ENCODE measurements around the gene TBC1D16.
A peak's percentile ranks its signal among the peaks of the same experiment; 100 is the strongest.

Gene TBC1D16

DNA sequence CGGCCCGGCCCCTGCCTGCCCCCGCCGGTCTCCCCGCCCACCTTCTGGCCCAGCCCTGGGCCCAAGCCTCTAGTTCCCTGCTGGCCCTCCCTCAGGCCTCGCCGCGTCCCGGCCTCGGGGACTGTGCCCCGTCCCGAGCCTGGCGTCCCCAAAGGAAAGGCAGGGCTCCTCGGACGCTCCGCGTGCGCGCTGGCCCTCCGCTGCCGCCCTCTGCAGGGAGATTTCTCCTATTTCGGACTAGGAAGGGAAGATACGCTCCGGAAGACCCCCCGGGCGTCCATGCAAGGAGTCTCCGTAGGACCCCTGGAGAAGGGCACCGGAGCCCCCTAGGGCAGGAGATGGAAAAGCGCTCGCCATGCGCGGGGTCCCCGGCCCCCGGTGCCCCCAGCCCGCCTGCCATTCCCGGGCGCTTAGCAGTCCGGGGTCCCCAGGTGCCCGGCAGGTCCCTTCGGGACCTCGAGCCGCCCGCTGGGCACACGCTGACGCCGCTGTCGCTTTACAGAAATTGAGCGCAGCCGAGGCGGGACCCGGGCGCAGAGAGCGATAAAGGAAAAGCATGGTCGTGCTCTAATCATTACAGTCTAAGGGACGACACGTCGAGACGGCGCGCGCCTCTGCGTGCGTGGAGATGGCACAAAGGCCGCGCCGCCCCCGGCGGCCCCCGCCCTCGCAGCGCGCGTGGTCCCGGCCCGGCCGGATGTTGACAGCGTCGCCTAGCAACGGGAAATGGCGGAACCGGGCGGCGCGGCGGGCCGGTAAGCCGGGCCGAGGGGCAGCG lies 454 bp upstream of the TBC1D16 start, which contains the start of gene CCDC40:
TSS of gene CCDC40 (plus strand) at position 706 of the 778 bp plus-strand sequence. CDS start at position 727, 21 bp downstream.
- H3K9me3 ChIP-seq (ENCODE audit: control insufficient read depth, insufficient read depth, low read length): no peaks in the 10 kb centered on the region
- no peaks in the 10 kb centered on the region for H3K4me1 ChIP-seq (ENCODE audit: insufficient read depth, low read length)
- peak within 1 kb of the TSS; percentile 98 for H3K9ac ChIP-seq (ENCODE audit: low read depth, low read length)
- no peaks in the 10 kb centered on the region for H3K36me3 ChIP-seq (ENCODE audit: insufficient read depth, low read length)

GRCh38 chr17:80034791-80035686 lies 633 bp downstream of the TBC1D16 start:
- no peaks in the 10 kb centered on the region for H3K36me3 ChIP-seq (ENCODE audit: insufficient read depth, low read length)
- H3K4me1 ChIP-seq (ENCODE audit: insufficient read depth, low read length): no peaks in the 10 kb centered on the region
- H3K9ac ChIP-seq (ENCODE audit: low read depth, low read length): peak overlapping the region; percentile 90
- H3K9me3 ChIP-seq (ENCODE audit: control insufficient read depth, insufficient read depth, low read length): no peaks in the 10 kb centered on the region

DNA sequence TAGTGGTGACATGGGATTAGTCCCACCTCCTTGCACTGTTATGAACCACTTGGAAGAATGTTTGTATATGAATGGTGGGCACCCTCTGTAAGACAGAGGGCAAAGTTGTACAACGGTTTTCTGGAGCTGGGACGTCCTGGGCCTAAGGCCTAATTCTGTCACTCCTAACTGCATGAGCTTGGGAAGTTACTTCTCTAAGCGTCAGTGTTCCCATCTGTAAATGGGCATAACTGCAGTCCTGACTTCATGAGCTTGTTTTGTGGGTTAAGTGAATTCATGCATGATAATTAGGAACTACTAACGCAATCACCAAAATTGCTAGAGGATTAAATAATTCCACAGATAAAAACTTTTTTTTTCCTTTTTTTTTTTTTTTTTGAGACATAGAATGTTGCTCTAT lies 1.8 kb downstream of the TBC1D16 start:
- H3K9me3 ChIP-seq (ENCODE audit: control insufficient read depth, insufficient read depth, low read length): no peaks in the 10 kb centered on the region
- no peaks in the 10 kb centered on the region for H3K36me3 ChIP-seq (ENCODE audit: insufficient read depth, low read length)
- no peaks in the 10 kb centered on the region for H3K4me1 ChIP-seq (ENCODE audit: insufficient read depth, low read length)
- no peak overlapping the region for H3K9ac ChIP-seq (ENCODE audit: low read depth, low read length)

DNA sequence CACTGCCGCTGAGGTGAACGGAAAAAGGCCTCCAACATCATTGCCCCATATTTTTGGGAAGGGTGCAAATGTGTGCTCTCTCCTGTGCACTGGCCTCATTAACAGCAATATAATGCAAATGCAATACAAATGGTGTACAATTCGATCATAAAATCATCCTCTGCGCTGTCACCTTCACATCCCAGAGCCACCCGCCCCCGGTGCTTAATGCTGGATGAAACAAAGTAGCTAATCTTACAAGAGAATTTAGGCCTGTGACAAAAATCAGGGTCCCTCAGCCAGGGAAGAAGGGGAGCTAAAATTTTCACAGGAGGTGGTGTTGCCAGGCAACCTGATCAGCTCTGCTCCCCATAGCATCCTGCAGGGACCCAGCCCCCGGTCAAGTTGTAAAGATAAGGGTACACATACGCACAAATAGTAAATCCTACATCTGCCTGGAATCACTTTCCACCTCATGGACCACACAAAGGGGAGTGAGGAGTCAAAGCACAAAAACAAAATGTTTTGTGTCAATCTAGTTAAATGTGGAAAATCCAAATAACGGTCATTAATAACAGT lies 3.0 kb downstream of the TBC1D16 start:
- Histone ChIP-seq H3K4me1 (ENCODE audit: insufficient read depth, low read length) (no peaks in the 10 kb centered on the region), H3K36me3 (ENCODE audit: insufficient read depth, low read length) (no peaks in the 10 kb centered on the region), H3K9ac (ENCODE audit: low read depth, low read length) (no peak overlapping the region), H3K9me3 (ENCODE audit: control insufficient read depth, insufficient read depth, low read length) (no peaks in the 10 kb centered on the region)

- H3K4me1 ChIP-seq (ENCODE audit: insufficient read depth, low read length): no peaks in the 10 kb centered on the region
Observed at GRCh38 chr17:80031691-80032430, 3.8 kb downstream of the TBC1D16 start.

DNA sequence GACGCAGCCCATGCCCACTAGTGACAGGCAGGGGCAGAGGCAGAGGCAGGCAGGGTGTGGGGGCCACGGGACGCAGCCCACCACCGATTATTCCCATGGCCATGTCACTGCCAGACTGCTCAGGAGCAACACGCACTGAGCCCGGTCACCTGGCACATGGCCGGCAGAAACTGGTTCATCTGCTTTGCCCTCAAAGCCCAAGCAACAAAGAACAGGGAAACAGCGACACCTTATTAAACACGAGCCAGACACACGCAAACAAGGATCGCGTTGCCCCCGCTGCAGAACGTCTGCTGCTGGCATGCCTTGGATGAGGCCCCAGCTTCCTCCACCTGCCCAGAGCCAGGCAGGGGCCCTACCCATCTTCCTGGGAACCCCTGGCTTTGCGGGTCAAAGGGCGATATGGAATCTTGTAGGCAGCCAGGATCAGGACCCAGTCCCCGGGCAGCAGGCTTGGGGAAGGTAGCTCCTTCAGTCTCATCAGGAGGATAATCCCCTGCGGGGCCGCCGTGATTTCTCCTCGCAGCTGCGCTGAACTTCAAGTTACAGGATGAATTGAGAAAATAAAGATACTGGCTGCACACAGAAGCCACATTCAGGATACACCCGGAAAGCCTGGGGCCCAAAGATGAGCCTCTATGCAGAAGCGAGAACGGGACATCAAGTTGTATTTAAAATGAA lies 4.8 kb downstream of the TBC1D16 start:
- H3K9me3 ChIP-seq (ENCODE audit: control insufficient read depth, insufficient read depth, low read length): no peaks in the 10 kb centered on the region
- H3K36me3 ChIP-seq (ENCODE audit: insufficient read depth, low read length): no peaks in the 10 kb centered on the region
- no peak overlapping the region for H3K9ac ChIP-seq (ENCODE audit: low read depth, low read length)
- H3K4me1 ChIP-seq (ENCODE audit: insufficient read depth, low read length): no peaks in the 10 kb centered on the region

More at GRCh38 chr17:80031691-80032430, 3.8 kb downstream of the TBC1D16 start:
- Histone ChIP-seq H3K9ac (ENCODE audit: low read depth, low read length) (no peak overlapping the region), H3K9me3 (ENCODE audit: control insufficient read depth, insufficient read depth, low read length) (no peaks in the 10 kb centered on the region), H3K36me3 (ENCODE audit: insufficient read depth, low read length) (no peaks in the 10 kb centered on the region)

DNA sequence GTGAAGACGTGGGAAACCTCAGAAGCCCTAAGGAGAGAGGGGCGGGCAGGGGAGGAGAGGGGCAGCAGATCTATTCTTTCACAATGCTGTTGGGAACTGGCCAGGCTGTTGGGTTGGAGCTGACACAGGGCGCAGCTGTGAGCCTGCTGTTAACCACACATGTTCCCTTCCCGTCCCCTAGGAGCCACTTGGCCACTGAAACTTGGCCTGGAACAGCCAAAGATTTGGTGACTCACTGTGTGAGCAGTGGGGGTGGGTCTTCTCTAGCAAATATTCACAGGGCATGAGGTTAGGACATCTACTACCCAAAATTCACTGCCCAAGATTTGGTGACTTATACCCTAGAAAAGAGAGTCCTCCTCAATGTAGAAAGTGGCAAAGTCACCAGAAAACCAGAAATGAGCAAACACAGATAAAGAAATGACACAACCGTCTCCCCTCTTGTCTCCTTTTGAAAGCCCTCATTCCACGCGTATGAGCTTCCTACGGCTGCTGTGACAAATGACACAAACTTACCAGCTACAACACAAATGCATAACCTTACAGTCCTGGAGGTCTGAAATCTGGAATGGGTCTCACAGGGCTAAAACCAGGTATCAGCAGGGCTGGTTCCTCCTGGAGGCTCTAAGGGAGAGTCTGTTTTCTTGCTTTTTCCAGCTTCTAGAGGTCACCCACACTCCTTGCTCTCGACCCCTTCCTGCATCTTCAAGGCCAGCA lies 6.3 kb downstream of the TBC1D16 start:
- H3K9ac ChIP-seq (ENCODE audit: low read depth, low read length): no peak overlapping the region
- H3K36me3 ChIP-seq (ENCODE audit: insufficient read depth, low read length): no peaks in the 10 kb centered on the region
- peaks cover 9% of the 10 kb centered on the region; the same call in 1 of the 2 replicates for H3K4me1 ChIP-seq (ENCODE audit: insufficient read depth, low read length)
- no peaks in the 10 kb centered on the region for H3K9me3 ChIP-seq (ENCODE audit: control insufficient read depth, insufficient read depth, low read length)

DNA sequence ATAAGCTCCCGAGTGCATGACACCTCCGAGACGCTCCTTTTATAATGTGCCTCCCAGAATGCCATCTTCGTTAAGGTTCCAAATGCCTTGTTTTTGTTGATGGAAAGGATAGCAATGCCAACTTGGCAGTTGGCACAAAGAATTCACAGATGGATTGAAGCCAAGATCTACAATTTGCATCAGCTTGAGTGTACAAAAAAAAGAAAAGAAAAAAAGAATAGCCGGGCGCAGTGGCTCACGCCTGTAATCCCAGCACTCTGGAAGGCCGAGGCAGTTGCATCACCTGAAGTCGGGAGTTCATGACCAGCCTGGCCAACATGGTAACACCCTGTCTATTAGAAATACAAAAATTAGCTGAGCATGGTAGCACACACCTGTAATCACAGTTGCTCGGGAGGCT lies 7.6 kb downstream of the TBC1D16 start:
- H3K36me3 ChIP-seq (ENCODE audit: insufficient read depth, low read length): no peaks in the 10 kb centered on the region
- H3K9ac ChIP-seq (ENCODE audit: low read depth, low read length): no peak overlapping the region
- H3K9me3 ChIP-seq (ENCODE audit: control insufficient read depth, insufficient read depth, low read length): no peaks in the 10 kb centered on the region
- peaks cover 13% of the 10 kb centered on the region; the same call in 1 of the 2 replicates for H3K4me1 ChIP-seq (ENCODE audit: insufficient read depth, low read length)

- H3K36me3 ChIP-seq (ENCODE audit: insufficient read depth, low read length): no peaks in the 10 kb centered on the region
- H3K9ac ChIP-seq (ENCODE audit: low read depth, low read length): no peak overlapping the region
- peaks cover 13% of the 10 kb centered on the region; the same call in 1 of the 2 replicates for H3K4me1 ChIP-seq (ENCODE audit: insufficient read depth, low read length)
- no peaks in the 10 kb centered on the region for H3K9me3 ChIP-seq (ENCODE audit: control insufficient read depth, insufficient read depth, low read length)
Observed at GRCh38 chr17:80027043-80027435, 8.6 kb downstream of the TBC1D16 start.

- Histone ChIP-seq H3K36me3 (ENCODE audit: insufficient read depth, low read length) (no peaks in the 10 kb centered on the region), H3K4me1 (ENCODE audit: insufficient read depth, low read length) (peaks cover 13% of the 10 kb centered on the region; the same call in 1 of the 2 replicates)
Observed at GRCh38 chr17:80026359-80027042, 9.2 kb downstream of the TBC1D16 start.

GRCh38 chr17:80025796-80026195 lies 9.9 kb downstream of the TBC1D16 start:
- no peaks in the 10 kb centered on the region for H3K9me3 ChIP-seq (ENCODE audit: control insufficient read depth, insufficient read depth, low read length)
- H3K4me1 ChIP-seq (ENCODE audit: insufficient read depth, low read length): peaks cover 13% of the 10 kb centered on the region; the same call in 1 of the 2 replicates
- H3K36me3 ChIP-seq (ENCODE audit: insufficient read depth, low read length): no peaks in the 10 kb centered on the region
- H3K9ac ChIP-seq (ENCODE audit: low read depth, low read length): no peak overlapping the region

More at GRCh38 chr17:80026359-80027042, 9.2 kb downstream of the TBC1D16 start:
- Histone ChIP-seq H3K9me3 (ENCODE audit: control insufficient read depth, insufficient read depth, low read length) (no peaks in the 10 kb centered on the region), H3K9ac (ENCODE audit: low read depth, low read length) (no peak overlapping the region)

- no peaks in the 10 kb centered on the region for H3K36me3 ChIP-seq (ENCODE audit: insufficient read depth, low read length)
- no peaks in the 10 kb centered on the region for H3K9me3 ChIP-seq (ENCODE audit: control insufficient read depth, insufficient read depth, low read length)
- H3K4me1 ChIP-seq (ENCODE audit: insufficient read depth, low read length): peaks cover 13% of the 10 kb centered on the region; the same call in 1 of the 2 replicates
- no peak overlapping the region for H3K9ac ChIP-seq (ENCODE audit: low read depth, low read length)
Observed at GRCh38 chr17:80025140-80025539, 10.5 kb downstream of the TBC1D16 start.
